Superior temporal gyrus (tissue), 1 donor: ENCODE data around the gene DOK3.
A peak's percentile ranks its signal among the peaks of the same experiment; 100 is the strongest.
"Not testable (repeated sequence)": the region's sequence is repeated elsewhere in the genome, so short reads cannot be mapped to it uniquely, and the experiment has no call there.

ENCODE experiments used
- DNase-seq: peaks from one replicate; pipeline ENCODE4 v3.0.0-alpha.2; 2016; ENCODE audit errors: extremely low spot score

DOK3 gene

DNA sequence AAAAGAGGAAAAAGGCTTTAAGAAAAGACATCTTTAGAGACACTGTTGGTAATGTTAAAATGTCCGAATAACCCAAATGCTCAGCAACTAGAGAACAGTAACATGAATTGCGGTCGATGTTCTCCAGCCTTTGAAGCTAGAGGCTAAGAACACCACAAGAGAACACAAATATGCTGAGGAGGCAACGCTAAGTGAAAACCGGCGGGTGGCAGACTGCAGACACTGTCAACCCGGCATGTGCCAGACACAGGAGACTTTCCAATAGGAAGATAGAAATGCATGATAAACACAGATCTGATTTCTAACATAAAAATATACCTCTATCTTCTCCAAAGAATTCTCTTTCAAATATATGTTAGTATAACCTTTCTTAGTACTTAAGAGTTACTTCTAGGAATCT lies 25.5 kb upstream of the DOK3 start:
- peak; percentile 46 for DNase-seq

DNA sequence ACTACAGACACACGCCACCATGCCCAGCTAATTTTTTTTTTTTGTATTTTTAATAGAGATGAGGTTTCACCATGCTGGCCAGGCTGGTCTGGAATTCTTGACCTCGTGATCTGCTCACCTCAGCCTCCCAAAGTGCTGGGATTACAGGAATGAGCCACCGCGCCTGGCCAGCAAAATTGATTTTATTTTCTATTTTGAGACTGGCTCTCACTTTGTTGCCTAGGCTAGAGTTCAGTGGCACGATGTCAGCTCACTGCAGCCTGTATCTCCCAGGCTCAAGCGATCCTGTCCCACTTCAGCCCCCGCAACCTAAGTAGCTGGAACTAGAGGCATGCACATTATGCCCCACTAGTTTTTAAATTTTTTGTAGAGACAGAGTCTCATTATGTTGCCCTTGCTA lies 24.8 kb upstream of the DOK3 start:
- not testable (repeated sequence) for DNase-seq

DNA sequence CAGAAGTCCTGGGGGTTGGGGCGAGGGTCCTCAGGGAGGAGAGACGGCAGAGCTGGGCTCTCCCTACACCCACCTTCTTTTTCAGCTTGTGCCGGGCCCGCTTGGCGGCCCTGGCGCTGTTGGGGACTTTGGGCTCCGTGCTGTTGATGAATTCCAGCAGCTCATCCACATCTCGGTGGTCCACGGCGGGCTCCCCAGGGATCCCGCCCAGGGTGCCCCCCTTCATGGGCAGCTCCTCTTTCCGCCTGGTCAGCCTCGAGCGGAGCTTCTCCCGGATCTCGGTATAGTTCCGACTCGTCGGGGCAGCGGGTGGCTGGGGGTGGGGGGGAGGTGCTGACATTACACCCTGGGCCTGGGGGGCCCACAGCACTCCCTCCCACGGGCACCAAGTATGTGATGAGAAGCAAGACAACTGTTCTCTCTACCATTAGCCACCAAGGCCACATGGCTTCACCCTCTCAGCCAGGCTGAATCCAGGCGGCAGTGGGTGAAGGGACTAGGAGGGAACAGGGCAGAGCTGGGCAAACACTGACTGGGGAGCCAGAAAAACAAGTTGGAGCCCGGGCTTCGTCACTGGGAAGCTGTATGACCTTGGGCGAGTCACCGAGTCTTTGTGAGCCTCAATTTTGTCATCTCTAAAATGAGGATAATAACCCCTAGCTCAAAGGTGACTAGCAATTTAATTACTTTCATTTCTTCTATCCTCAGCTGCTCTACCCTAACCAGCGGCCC lies 21.7 kb upstream of the DOK3 start:
- DNase-seq = no peak

DNA sequence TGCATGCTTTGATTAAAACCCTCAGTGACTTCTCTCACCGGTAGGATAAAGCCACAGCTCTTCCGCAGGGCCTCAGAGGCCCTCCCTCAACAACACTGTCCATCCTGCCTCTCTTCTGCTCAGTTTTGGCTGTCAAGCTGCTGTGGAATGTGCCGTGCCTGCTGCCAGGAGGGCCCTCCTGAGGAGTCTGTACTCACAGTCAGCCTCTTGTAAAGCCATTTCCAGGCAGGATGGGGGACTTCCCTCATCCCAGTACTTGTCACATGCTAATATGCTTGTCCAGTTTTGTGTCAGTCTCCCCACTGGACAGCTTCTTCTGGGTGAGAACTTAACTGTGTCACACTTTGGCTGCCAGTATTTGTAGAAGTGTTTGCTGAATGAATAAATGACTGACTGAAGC lies 21.0 kb upstream of the DOK3 start:
- DNase-seq = no peak

DNA sequence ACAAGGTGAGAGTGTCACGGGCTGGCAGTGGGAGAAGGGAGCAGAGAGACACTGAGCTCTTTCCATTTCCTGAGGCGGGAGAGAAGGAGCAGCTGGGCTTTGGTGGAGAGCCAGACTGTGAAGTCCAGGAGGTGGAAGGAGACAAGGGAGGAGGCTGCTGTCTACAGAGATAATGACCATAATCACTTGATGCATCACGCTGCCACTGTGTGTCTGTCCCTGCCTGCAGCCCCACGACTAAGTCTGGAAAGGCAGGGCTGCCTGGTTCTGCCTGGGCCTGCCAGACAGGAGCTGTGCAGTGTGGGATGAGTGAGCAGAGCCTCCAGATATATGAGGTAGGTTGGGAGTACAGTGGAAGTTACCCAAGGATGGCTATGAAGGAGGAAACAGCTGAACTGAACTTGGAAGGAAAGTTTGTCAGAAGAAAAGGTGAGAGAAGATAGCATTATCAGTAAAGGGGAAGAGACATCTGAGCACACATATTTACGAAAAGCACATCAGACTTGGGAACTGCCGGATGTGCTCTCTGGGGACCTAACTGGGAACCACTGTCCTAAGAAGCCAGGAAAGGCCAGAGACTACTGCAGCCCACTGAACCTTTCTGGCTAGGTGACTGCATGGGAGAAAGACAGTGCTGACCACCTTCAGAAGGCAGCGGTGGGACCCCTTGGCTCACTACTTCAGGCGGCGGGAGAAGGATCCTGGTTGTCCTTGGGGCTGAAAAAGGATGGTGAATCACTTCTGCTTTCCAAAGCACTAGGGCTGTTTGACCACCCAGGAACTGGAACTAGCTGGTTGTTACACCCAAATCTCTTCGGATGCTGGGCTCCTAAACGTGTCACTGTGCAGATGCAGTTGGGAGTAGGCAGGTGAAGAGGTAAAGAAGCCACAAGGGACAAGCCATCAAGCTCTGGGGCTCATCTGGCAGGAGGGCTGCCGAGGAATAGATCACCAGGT lies 19.9 kb upstream of the DOK3 start:
- no peak for DNase-seq

DNA sequence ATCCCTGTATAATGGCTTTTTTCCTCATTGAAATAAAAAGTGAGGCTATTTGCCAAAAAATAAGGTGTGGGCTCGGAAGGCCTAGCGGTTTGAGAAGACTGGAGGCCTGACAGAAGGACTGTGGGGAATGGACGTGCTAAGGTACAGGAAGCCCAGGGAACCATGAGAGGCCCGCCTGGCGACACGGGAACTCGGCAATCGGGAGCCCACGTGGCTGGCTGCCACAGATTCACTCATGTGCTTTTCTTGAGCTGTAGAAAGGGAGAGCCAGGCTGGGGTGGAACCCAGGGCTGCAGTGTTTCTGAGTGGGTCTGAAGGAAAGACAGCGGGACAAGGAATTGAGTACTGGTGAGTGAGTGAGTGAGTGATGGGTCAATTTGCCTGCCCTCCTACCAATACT lies 19.0 kb upstream of the DOK3 start:
- DNase-seq = no peak

DNA sequence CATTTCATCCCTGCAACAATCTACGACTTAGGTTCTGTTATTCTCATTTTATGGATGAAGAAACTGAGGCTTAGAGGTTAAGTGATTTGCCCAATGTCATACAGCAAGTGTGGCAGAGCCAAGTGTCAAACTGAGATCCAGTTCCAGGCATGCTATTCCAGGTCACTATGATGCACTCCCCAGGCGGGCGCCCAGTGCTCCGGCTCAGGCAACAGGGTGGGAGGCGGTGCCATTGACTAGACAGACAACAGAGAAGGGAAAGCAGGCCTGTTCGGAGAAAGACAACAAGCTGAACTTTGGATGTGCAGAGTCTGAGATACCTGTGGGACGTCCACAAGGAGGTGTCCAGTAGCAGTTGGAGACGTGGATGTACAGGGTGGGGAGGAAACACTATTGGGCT lies 18.0 kb upstream of the DOK3 start:
- no peak for DNase-seq

DNA sequence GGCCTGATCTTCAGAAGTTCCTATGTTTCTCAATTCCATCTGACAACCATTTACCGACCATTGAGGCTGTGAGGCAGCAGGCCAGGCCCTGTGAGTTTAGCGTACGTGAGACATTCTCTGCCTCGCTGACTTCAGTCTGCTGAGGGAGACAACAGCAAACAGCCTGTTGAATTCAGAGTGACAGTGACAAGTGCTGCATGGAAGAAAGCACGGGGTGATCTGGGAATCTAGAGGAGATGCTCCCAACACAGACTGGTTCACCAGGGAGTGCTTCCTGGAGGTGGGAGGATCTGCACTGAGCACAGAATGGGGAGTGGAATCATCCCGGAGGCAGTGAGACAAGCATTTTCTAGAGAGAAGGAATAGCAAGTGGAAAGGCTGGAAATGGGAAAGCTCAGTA lies 17.2 kb upstream of the DOK3 start:
- DNase-seq = no peak

DNA sequence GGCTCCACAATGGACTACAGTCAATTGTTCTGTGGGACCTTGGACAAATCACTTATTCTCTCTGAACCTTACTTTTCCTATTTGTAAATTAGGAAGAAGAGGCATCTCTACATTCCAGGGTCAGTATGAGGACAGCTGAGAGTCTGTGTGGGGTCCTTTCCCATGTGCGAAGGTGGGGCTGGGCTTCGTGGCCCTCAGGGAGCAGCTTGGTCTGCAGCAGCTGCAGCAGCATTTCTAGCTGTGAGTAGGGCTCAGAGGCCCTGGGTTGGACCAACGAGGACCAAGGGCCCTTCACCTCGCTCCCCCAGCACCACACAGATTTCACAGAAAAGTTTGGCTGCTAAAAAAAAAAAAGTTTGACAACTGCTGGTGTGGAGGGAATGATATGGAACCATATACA lies 16.6 kb upstream of the DOK3 start:
- no peak for DNase-seq

DNA sequence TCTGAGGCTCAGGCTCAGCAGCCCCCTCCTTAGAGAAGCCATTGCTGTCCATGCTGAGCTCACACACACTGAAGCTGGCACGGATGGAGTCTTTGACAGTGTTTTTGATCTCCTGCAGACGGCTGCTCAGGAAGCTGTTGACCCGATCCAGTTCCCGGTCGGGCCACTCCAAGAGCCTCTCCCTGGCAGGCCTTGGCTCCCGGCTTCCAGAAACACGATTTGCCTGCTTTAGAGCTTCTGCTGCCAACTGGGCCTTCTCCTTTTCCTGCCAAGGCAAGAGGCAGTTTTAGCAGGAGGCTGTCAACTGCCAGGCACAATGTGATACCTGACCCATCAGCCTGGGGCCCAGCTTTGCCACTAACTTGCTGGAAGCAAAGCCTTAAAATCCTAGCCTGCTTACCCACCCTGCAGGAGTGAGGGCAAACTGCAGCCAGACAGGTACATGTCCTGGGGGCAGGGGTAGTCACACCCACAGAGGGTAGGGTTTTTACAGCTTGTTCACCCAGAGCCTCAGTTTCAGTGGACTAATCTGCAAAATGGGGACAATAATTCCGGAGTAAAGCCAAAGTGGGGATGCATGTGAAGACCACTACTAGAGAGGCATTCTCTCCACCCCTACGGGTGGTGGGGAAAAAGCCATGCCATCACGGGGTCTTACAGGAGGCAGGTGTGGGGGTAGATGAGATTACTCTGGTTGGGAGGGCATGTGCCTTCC lies 15.5 kb upstream of the DOK3 start:
- no peak for DNase-seq

DNA sequence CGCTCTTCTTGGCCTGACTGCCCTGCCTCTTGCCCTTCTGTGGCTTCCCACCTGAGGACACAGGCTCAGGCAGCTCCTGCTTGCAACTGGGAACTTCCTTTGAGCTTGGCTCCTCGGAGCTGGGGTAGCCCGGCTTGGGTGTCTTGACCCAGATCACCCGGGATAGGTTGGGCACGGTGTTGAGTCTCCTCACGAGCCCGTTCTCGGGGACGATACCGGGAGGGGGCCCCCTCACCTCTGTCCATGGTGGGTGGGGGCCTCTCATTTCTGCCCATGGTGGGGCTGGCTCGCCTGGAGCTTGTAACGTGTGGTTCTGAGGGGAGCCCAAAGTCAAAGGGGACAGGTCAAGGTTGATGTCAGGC lies 14.9 kb upstream of the DOK3 start:
- DNase-seq = no peak

DNA sequence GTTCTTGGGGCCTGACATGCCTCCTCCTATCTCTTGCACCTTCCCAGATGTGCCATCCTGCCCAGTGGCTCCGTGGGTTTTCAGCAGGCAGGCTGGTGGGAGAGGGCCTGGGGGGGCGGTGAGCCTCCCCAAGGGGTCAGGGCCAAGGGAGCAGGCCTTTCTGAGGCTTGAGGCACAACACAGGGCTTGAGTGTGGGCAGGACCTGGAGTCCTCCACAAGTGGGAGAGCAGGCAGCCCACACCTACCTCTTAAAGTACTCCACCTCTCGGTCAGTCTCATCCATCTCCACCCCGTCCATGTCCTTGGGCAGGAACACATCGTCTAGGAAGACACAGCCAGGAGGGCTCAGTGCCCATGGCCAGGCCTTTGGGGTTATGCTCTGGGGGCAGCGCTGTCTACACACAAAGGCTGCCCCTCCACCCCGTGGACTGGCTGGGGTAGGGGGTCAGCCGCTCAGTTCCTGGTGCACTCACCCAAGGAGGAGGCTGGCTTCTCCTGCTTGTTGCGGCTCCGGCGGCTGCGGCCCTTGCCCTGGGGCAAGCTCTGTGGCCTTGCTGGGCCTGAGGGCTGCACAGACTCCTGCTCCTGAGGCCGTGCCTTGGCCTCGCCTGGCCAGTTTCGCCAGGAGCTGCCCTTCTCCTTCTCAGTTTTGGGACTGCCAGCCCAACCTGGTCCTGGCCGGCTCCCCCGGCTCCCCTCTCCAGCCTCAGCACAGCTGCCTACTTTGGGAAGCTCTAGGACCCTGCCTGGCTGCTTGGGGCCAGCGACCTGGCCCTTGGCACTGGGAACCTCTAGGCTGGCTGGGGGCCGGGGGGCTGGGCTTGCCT lies 14.3 kb upstream of the DOK3 start:
- no peak for DNase-seq

DNA sequence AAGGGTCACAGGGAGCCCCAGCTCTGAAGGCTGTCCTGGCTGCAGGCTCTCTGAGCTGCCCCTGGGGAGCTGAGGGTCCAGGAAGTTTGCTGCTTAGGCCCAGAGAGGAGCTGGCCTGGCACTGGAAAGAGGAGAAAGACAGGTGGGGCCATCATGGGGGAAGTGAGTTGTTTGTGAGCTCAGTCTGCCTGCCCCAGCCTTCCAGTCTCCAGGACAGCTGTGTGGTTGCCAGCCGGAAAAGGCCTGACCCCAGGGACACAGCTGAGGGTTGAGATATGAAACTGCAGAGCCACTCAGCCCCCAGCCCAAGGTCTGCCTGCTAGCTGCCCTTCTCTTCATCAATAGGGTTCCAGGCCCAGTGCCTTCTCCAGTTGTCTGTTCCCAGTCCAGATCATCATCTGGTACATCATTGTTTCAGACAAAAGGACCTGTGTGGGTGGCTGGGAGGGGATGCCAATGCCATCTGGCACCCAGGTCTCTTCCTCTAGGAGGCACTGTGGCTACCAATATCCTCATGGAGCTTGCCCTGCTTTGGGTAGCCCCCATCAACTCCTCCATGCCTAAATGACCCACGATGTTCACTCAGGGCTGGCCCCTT lies 11.4 kb upstream of the DOK3 start:
- no peak for DNase-seq

DNA sequence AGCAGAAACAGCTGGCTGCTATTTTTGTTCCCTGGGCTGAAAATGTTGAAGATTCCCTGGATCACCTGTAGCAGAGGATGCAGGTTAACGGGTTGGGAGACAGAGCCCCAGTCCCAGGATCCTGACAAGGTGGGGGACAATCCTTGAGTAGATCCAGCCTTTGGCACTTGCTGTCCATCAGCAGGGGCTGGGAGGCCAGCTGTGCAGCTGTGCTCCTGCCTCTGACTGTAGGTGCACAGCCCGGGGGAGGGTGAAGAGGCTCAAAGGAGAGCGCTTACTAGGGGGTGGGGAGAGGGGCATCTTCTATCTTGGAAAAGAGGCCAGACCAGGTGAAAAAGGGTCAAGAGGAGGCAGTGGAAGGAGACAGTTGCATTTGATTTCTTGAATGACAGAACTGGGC lies 10.6 kb upstream of the DOK3 start:
- no peak for DNase-seq

DNA sequence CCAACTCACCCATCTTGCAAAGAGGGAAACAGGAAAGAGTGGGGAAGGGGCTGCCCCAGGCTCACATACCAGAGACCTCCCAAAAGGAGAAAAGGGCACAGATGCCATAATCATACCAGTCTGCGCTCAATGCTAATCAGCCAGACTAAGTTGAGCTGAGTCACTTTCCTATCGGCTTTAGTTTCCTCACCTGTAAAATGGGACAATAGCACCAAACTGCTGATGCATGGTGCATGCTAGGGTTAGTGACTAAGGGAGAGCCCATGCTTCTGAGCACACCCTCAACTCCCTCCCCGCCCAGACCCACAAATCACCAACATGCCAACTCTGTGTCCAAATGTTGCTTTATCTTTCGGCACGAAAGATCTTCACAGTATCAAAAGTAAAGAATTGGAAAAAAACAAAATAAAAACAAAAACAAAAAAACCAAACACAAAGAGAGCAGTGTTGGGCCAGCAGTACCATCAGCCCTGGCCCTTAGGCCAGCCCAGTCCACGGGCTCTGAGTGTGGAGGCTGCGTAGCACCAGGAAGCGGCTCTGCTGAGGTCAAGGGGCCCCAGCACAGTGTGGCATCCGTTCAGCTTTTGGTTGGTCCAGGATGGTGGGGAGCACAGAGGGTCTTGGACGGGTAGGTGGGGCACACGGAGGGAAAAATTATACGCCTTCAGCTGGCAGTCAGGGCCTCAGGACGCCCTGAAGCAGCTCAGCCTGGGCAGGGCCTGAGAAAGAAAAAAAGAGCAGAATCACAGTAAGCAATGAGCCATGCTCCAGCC lies 10.0 kb upstream of the DOK3 start:
- no peak for DNase-seq

DNA sequence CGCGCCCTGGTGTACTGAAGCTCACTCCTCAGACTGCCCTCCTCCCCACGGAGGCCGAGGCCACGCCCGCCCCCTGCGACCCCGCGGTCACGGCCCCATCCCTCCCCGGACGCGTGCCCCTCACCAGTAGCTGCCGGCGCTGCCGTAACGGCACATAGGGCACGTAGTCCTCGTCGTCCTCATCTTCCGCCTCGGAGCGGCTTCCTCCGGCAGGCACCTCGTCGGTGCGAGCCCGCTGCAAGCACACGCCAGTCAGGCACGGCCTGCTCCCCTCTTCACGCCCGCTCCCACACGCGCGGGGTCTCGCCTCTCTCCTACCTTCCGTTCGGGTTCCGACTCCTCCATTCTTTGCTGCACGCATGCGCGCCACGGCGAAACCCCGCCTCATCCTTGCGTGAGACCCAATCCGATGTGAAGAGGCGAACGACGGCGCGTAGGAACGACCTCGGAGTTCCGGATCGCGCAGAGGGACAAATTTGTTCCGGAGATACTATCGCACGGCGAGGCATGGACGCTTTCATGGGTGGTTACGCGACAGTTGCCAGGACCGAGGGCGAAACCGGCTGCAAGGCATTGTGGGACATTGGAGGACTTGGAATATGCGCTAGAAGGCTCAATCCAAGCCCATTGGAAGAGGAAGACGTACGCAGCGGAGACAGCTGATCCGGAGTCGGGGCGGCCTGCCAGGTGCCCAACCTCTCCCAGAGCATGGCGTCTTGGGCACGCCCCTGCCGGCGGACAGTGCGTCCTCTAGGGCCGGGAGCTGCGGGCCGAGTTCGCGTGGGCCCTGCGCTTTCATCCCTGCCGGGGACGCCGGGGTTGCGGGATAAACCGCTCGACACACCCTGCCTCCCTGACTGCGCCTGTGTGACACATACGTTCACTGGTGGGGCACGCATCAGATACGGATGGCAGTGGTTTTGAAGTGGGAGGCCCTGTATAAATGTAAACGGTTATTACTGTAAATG lies 7.3 kb upstream of the DOK3 start, which contains the start of gene DDX41:
DDX41 (minus strand) TSS at position 361 of the 968 bp plus-strand sequence; CDS start at position 345, 16 bp downstream.
- DNase-seq = peak; percentile 100

DNA sequence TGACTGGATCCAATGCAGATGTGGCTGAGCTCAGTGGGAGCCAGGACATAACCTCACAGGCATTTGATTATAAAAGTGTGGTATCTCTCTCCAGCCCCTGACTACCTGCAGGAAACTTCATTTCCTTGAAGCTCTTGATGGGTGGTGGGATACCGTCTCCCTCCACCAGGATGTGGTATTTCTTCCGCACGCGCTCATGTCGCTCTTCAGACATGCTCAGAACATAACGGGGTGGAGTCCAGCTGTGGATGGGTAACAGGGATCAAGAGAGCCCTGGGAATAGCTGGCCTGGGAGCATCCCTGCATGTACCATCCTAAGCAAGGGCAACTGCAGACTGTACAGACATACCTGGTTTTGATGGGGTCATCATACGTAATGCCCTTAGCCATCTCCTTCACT lies 6.0 kb upstream of the DOK3 start:
- DNase-seq = no peak

DNA sequence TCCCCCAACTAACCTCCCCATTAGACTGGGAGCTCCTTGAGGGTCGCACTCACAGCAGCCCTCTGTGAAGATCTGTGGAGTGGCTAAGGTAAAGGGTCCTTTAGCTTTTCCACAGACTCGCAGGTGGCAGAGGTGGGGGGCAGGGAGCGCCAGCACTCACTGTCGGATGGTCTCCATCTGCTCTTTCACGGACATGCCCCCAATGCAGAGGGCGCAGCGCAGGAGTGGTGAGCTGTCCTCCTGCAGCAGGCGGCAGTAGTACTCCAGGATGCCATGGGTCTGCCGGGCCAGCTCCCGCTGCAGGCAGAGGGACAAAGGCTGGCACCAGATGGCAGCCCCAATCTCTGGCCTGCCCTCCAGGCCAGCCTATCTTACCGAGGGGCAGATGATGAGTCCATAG lies 4.9 kb upstream of the DOK3 start:
- no peak for DNase-seq

DNA sequence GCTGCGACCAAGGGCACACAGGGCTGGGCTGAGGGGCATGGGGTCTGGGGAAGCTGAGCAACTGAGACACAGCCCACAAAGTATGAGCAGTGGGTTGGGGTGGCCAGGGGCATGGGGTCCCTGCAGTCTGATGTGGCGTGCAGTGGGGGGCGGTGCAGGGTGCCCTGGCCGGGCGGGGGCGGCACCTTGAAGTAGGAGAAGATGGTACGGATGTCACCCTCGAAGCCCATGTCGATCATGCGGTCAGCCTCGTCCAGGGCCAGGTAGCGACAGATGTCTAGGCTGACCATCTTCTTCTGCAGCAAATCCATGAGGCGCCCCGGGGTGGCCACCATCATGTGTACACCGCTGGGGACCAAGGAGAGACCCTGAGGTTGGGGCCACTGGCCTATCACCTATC lies 3.9 kb upstream of the DOK3 start:
- DNase-seq = no peak
